GM12892 (cell line): ENCODE results near the gene PDIK1L.

Experiments
- DNase-seq: peaks from one replicate; pipeline ENCODE4 v3.0.0; 2011; ENCODE audit not compliant: insufficient read length
- FAIRE-seq: peaks from 2 replicates; lab custom pipeline; 2011; peaks lifted over from hg19 to GRCh38; lab: Jason Lieb, UNC
- POLR2A ChIP-seq: IDR thresholded peaks from 2 replicates; pipeline ENCODE4 v1.6.1; 2011; ENCODE audit warnings: low read depth, low read length, control low read depth
- POLR2AphosphoS5 ChIP-seq: IDR thresholded peaks from 2 replicates; pipeline ENCODE4 v1.6.1; 2011; ENCODE audit warnings: low read depth, low read length, control low read depth
- TAF1 ChIP-seq: IDR thresholded peaks from 2 replicates; pipeline ENCODE4 v1.6.1; 2011; ENCODE audit warnings: low read depth, mild to moderate bottlenecking, control low read depth, low read length, borderline replicate concordance

The PDIK1L gene

GRCh38 chr1:26148887-26149286 is 37.3 kb downstream of the PDIK1L start:
- FAIRE-seq: no peak
- no peak for DNase-seq
- TF ChIP-seq POLR2A (no peak), TAF1 (no peak), POLR2AphosphoS5 (no peak)

GRCh38 chr1:26153966-26154532 is 42.4 kb downstream of the PDIK1L start:
- TF ChIP-seq POLR2AphosphoS5: no peak
- no peak for TF ChIP-seq TAF1
- TF ChIP-seq POLR2A: no peak
- DNase-seq: no peak
- no peak for FAIRE-seq

GRCh38 chr1:26154750-26155149 is 43.1 kb downstream of the PDIK1L start:
- DNase-seq (no peak), FAIRE-seq (no peak)
- TF ChIP-seq POLR2AphosphoS5: no peak
- TF ChIP-seq POLR2A: no peak
- TF ChIP-seq TAF1: no peak

- DNase-seq (no peak), FAIRE-seq (no peak)
- TF ChIP-seq POLR2A: no peak
- TF ChIP-seq POLR2AphosphoS5: no peak
- no peak for TF ChIP-seq TAF1
Observed at GRCh38 chr1:26155370-26156284, 44.0 kb downstream of the PDIK1L start.

- TF ChIP-seq POLR2AphosphoS5 (no peak), TAF1 (no peak), POLR2A (no peak)
- DNase-seq: no peak
- no peak for FAIRE-seq
Observed at GRCh38 chr1:26156285-26157038, 44.8 kb downstream of the PDIK1L start.

GRCh38 chr1:26158271-26158907 is 46.8 kb downstream of the PDIK1L start:
- TF ChIP-seq POLR2AphosphoS5 (no peak), POLR2A (no peak), TAF1 (no peak)
- no peak for FAIRE-seq
- no peak for DNase-seq

- TF ChIP-seq POLR2AphosphoS5: no peak
- TF ChIP-seq POLR2A: no peak
- no peak for TF ChIP-seq TAF1
- no peak for FAIRE-seq
- DNase-seq: no peak
Observed at GRCh38 chr1:26158908-26159742, 47.5 kb downstream of the PDIK1L start, which contains the start of gene FAM110D. FAM110D (plus strand) TSS chr1:26159079; CDS start chr1:26161292, 2,213 bp downstream.

GRCh38 chr1:26159743-26160039 is 48.1 kb downstream of the PDIK1L start:
- FAIRE-seq (no peak), DNase-seq (no peak)
- TF ChIP-seq TAF1: no peak
- TF ChIP-seq POLR2A: no peak
- TF ChIP-seq POLR2AphosphoS5: no peak

GRCh38 chr1:26160527-26161414 is 49.1 kb downstream of the PDIK1L start:
- FAIRE-seq (no peak), DNase-seq (no peak)
- TF ChIP-seq TAF1 (no peak), POLR2A (no peak), POLR2AphosphoS5 (no peak)

GRCh38 chr1:26161415-26162219 is 50.0 kb downstream of the PDIK1L start:
- DNase-seq (no peak), FAIRE-seq (no peak)
- TF ChIP-seq TAF1 (no peak), POLR2AphosphoS5 (no peak), POLR2A (no peak)
